HepG2 (cell line): ENCODE data around the gene GAPDH. TPM values are rescaled to one million over a fixed set of nuclear protein-coding genes. Genes with fewer than 3 reads are reported as not detected.

ENCODE experiments used
- ARHGAP35 ChIP-seq: sonication (generic); formaldehyde crosslinking; IDR thresholded peaks from 2 replicates; pipeline ENCODE4 v1.9.0; 2022; ENCODE audit warnings: mild to moderate bottlenecking, inconsistent platforms, moderate library complexity, missing genetic modification reagents, borderline replicate concordance
- CHCHD3 ChIP-seq: sonication (generic); formaldehyde crosslinking; IDR thresholded peaks from 2 replicates; pipeline ENCODE4 v1.8.0; 2022; ENCODE audit warnings: mild to moderate bottlenecking, missing genetic modification reagents, moderate library complexity
- HOXD1 ChIP-seq: sonication (generic); formaldehyde crosslinking; IDR thresholded peaks from 2 replicates; pipeline ENCODE4 v1.5.0; 2020; ENCODE audit warnings: missing genetic modification reagents
- KDM5B ChIP-seq: sonication (generic); formaldehyde crosslinking; IDR thresholded peaks from 2 replicates; pipeline ENCODE4 v1.4.0; 2020; ENCODE audit warnings: missing genetic modification reagents, mild to moderate bottlenecking, borderline replicate concordance
- MAFK ChIP-seq, 2 experiments: IDR thresholded peaks in 1 of 2; conservative IDR thresholded peaks in 1 of 2; 2 replicates each; pipeline ENCODE4 v1.6.1; 2011; ENCODE audit warnings: improper control_type of control experiment in 2 of 2, low read length in 2 of 2
- PAF1 ChIP-seq: IDR thresholded peaks from 2 replicates; pipeline ENCODE4 v1.6.1; 2016; ENCODE audit warnings: missing genetic modification reagents, missing compliant biosample characterization
- PHB2 ChIP-seq: fragments of 450-650 bp; IDR thresholded peaks from 2 replicates; pipeline ENCODE4 v1.6.1; 2018; ENCODE audit not compliant: partially characterized antibody
- STAT5B ChIP-seq: sonication (generic); formaldehyde crosslinking; IDR thresholded peaks from 2 replicates; pipeline ENCODE4 v1.4.0; 2020; ENCODE audit warnings: missing genetic modification reagents
- TEAD2 ChIP-seq: sonication (generic); formaldehyde crosslinking; IDR thresholded peaks from 2 replicates; pipeline ENCODE4 v1.9.0; 2021; ENCODE audit warnings: missing genetic modification reagents
- TEAD3 ChIP-seq: optimal IDR thresholded peaks from 2 replicates; pipeline ENCODE3; 2016; ENCODE audit warnings: borderline replicate concordance
- TRIM24 ChIP-seq: sonication (generic); formaldehyde crosslinking; IDR thresholded peaks from 2 replicates; pipeline ENCODE4 v1.8.0; 2022; ENCODE audit warnings: mild to moderate bottlenecking, missing genetic modification reagents
- U2AF2 ChIP-seq: fragments of 200-400 bp; formaldehyde crosslinking; IDR thresholded peaks from 2 replicates; pipeline ENCODE4 v1.6.1; 2017; ENCODE audit warnings: low read depth, mild to moderate bottlenecking, low read length
- ZEB1 ChIP-seq: IDR thresholded peaks from 2 replicates; pipeline ENCODE4 v1.6.1; 2012; ENCODE audit warnings: mild to moderate bottlenecking, low read depth, inconsistent platforms; ENCODE audit not compliant: insufficient replicate concordance
- ZNF225 ChIP-seq: sonication (generic); formaldehyde crosslinking; IDR thresholded peaks from 2 replicates; pipeline ENCODE4 v1.4.0; 2020; ENCODE audit warnings: mild to moderate bottlenecking, missing genetic modification reagents
- ZNF329 ChIP-seq: sonication (generic); formaldehyde crosslinking; IDR thresholded peaks from 2 replicates; pipeline ENCODE4 v1.9.0; 2021; ENCODE audit warnings: low read depth, mild to moderate bottlenecking, missing genetic modification reagents
- ZNF468 ChIP-seq: sonication (generic); formaldehyde crosslinking; IDR thresholded peaks from 2 replicates; pipeline ENCODE4 v1.8.0; 2022; ENCODE audit warnings: mild to moderate bottlenecking, moderate library complexity, missing genetic modification reagents
- ZNF510 ChIP-seq: sonication (generic); formaldehyde crosslinking; IDR thresholded peaks from 2 replicates; pipeline ENCODE4 v1.4.0; 2020; ENCODE audit warnings: low read depth, mild to moderate bottlenecking, missing genetic modification reagents
- ZNF543 ChIP-seq: sonication (generic); formaldehyde crosslinking; IDR thresholded peaks from 2 replicates; pipeline ENCODE4 v1.4.0; 2020; ENCODE audit warnings: mild to moderate bottlenecking, missing genetic modification reagents
- ZNF670 ChIP-seq: sonication (generic); formaldehyde crosslinking; IDR thresholded peaks from 2 replicates; pipeline ENCODE4 v1.8.0; 2022; ENCODE audit warnings: mild to moderate bottlenecking, missing genetic modification reagents, borderline replicate concordance
- ZNF749 ChIP-seq: sonication (generic); formaldehyde crosslinking; IDR thresholded peaks from 2 replicates; pipeline ENCODE4 v1.8.0; 2022; ENCODE audit warnings: mild to moderate bottlenecking, missing genetic modification reagents, moderate library complexity, borderline replicate concordance
- ZNF772 ChIP-seq: sonication (generic); formaldehyde crosslinking; IDR thresholded peaks from 2 replicates; pipeline ENCODE4 v1.5.0; 2020; ENCODE audit warnings: mild to moderate bottlenecking, missing genetic modification reagents
- ZZZ3 ChIP-seq: sonication (generic); formaldehyde crosslinking; IDR thresholded peaks from 2 replicates; pipeline ENCODE4 v1.4.0; 2020; ENCODE audit warnings: missing genetic modification reagents, mild to moderate bottlenecking, borderline replicate concordance
- polyA plus RNA-seq, 8 experiments: library from polyadenylated mRNA; depleted of rRNA in 3 of 8; stranded (reverse) in 7 of 8; unstranded in 1 of 8; fragments of >200 nt; fragmentation: Illumina TruSeq in 4 of 8; extraction: Trizol in 4 of 8; gene quantifications; 2 replicates each; pipeline versions ENCODE4 v1.2.1 to v1.2.3, GENCODE V29; 2011 to 2016; ENCODE audit warnings: low read depth in 4 of 8, missing spikeins in 1 of 8, mixed read lengths in 1 of 8; ENCODE audit not compliant: insufficient read depth in 1 of 8
- total RNA-seq, 5 experiments: library from RNA; depleted of rRNA; stranded (reverse); fragments of >200 nt; fragmentation: Illumina TruSeq; extraction: Trizol; gene quantifications; 2 replicates each; pipeline ENCODE4 v1.2.3, GENCODE V29; 2016; ENCODE audit warnings: low read depth in 1 of 5
- TF ChIP-seq, protein P1 (sequence below): sonication (generic); formaldehyde crosslinking; IDR thresholded peaks from 2 replicates; pipeline ENCODE4 v1.5.0; 2020; ENCODE audit warnings: mild to moderate bottlenecking, missing genetic modification reagents
- TF ChIP-seq, protein P2 (sequence below): fragments of 450-650 bp; IDR thresholded peaks from 2 replicates; pipeline ENCODE4 v1.6.1; 2016
- TF ChIP-seq, protein P3 (sequence below): sonication (generic); formaldehyde crosslinking; IDR thresholded peaks from 2 replicates; pipeline ENCODE4 v1.4.0; 2020; ENCODE audit warnings: missing genetic modification reagents

The GAPDH gene
- total and polyA plus RNA-seq, 2 of the 13 experiments (the other 11 are each of a cell fraction or from before 2014, with no cell fraction given): 3,038 to 12,722 TPM

DNA sequence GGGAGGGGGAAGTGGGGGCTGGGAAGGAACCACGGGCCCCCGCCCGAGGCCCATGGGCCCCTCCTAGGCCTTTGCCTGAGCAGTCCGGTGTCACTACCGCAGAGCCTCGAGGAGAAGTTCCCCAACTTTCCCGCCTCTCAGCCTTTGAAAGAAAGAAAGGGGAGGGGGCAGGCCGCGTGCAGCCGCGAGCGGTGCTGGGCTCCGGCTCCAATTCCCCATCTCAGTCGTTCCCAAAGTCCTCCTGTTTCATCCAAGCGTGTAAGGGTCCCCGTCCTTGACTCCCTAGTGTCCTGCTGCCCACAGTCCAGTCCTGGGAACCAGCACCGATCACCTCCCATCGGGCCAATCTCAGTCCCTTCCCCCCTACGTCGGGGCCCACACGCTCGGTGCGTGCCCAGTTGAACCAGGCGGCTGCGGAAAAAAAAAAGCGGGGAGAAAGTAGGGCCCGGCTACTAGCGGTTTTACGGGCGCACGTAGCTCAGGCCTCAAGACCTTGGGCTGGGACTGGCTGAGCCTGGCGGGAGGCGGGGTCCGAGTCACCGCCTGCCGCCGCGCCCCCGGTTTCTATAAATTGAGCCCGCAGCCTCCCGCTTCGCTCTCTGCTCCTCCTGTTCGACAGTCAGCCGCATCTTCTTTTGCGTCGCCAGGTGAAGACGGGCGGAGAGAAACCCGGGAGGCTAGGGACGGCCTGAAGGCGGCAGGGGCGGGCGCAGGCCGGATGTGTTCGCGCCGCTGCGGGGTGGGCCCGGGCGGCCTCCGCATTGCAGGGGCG lies at the start of gene GAPDH (continued):
- TF ChIP-seq, protein P1, sequence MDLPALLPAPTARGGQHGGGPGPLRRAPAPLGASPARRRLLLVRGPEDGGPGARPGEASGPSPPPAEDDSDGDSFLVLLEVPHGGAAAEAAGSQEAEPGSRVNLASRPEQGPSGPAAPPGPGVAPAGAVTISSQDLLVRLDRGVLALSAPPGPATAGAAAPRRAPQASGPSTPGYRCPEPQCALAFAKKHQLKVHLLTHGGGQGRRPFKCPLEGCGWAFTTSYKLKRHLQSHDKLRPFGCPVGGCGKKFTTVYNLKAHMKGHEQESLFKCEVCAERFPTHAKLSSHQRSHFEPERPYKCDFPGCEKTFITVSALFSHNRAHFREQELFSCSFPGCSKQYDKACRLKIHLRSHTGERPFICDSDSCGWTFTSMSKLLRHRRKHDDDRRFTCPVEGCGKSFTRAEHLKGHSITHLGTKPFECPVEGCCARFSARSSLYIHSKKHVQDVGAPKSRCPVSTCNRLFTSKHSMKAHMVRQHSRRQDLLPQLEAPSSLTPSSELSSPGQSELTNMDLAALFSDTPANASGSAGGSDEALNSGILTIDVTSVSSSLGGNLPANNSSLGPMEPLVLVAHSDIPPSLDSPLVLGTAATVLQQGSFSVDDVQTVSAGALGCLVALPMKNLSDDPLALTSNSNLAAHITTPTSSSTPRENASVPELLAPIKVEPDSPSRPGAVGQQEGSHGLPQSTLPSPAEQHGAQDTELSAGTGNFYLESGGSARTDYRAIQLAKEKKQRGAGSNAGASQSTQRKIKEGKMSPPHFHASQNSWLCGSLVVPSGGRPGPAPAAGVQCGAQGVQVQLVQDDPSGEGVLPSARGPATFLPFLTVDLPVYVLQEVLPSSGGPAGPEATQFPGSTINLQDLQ (CRISPR knock-in tag): no peak
- TF ChIP-seq ZNF749 (CRISPR knock-in tag) (no peak), TRIM24 (CRISPR knock-in tag) (no peak), KDM5B (no peak; the same call in 1 of the 2 replicates), ZNF772 (CRISPR knock-in tag) (peak; percentile 37; the same call in 1 of the 2 replicates), ZZZ3 (CRISPR knock-in tag) (no peak), ZNF543 (CRISPR knock-in tag) (no peak), ZNF225 (CRISPR knock-in tag) (peak; percentile 68; the same call in 1 of the 2 replicates), PHB2 (no peak), ZEB1 (peak; percentile 37), PAF1 (no peak), TEAD3 (CRISPR knock-in tag) (peak; percentile 8), MAFK (conservative IDR thresholded peaks at IDR 0.05 in 1 of 2, IDR thresholded peaks at IDR 0.05 in 1 of 2; ENCODE audit: low read length in 2 of 2) (peak in 1 of 2 experiments; percentile 19; a peak in 1 of 4 replicates), ZNF329 (CRISPR knock-in tag) (peak; percentile 27), STAT5B (CRISPR knock-in tag) (peak; percentile 70; the same call in 1 of the 2 replicates), ARHGAP35 (CRISPR knock-in tag) (no peak; the same call in 1 of the 2 replicates), CHCHD3 (CRISPR knock-in tag) (no peak), ZNF468 (CRISPR knock-in tag) (no peak), U2AF2 (0 out of 2 replicates have a peak, but pooled peaks have one; percentile 34), TEAD2 (CRISPR knock-in tag) (no peak), ZNF510 (no peak; the same call in 1 of the 2 replicates), ZNF670 (CRISPR knock-in tag) (no peak), HOXD1 (peak; percentile 91)
- TF ChIP-seq, protein P2, sequence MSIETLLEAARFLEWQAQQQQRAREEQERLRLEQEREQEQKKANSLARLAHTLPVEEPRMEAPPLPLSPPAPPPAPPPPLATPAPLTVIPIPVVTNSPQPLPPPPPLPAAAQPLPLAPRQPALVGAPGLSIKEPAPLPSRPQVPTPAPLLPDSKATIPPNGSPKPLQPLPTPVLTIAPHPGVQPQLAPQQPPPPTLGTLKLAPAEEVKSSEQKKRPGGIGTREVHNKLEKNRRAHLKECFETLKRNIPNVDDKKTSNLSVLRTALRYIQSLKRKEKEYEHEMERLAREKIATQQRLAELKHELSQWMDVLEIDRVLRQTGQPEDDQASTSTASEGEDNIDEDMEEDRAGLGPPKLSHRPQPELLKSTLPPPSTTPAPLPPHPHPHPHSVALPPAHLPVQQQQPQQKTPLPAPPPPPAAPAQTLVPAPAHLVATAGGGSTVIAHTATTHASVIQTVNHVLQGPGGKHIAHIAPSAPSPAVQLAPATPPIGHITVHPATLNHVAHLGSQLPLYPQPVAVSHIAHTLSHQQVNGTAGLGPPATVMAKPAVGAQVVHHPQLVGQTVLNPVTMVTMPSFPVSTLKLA: peak; percentile 45; the same call in 1 of the 2 replicates
- TF ChIP-seq, protein P3, sequence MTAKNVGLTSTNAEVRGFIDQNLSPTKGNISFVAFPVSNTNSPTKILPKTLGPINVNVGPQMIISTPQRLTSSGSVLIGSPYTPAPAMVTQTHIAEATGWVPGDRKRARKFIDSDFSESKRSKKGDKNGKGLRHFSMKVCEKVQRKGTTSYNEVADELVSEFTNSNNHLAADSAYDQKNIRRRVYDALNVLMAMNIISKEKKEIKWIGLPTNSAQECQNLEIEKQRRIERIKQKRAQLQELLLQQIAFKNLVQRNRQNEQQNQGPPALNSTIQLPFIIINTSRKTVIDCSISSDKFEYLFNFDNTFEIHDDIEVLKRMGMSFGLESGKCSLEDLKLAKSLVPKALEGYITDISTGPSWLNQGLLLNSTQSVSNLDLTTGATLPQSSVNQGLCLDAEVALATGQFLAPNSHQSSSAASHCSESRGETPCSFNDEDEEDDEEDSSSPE (CRISPR knock-in tag): peak; percentile 80
